ENCODE measurements around the gene PYGM.

PYGM gene

GRCh38 chr11:64735725-64736259, 24.0 kb downstream of the PYGM start:
- no peak for DNase-seq (ENCODE audit: low read depth in 2 of 2)

GRCh38 chr11:64734811-64735724, 24.7 kb downstream of the PYGM start:
- DNase-seq (ENCODE audit: low read depth in 2 of 2), result no peak

- no peak for DNase-seq (ENCODE audit: low read depth in 2 of 2)
These were observed 28.2 kb downstream of the PYGM start for GRCh38 chr11:64731601-64732000.

- DNase-seq (ENCODE audit: low read depth in 2 of 2), result no peak
These were observed 29.9 kb downstream of the PYGM start for GRCh38 chr11:64729851-64730382.

- no peak for DNase-seq (ENCODE audit: low read depth in 2 of 2)
These were observed 30.9 kb downstream of the PYGM start for GRCh38 chr11:64728757-64729365.

- no peak for DNase-seq (ENCODE audit: low read depth in 2 of 2)
These were observed 32.8 kb downstream of the PYGM start for GRCh38 chr11:64726867-64727530.

GRCh38 chr11:64726211-64726641, 33.5 kb downstream of the PYGM start:
- no peak for DNase-seq (ENCODE audit: low read depth in 2 of 2)

GRCh38 chr11:64724863-64725532, 34.8 kb downstream of the PYGM start:
- no peak for DNase-seq (ENCODE audit: low read depth in 2 of 2)

- no peak for DNase-seq (ENCODE audit: low read depth in 2 of 2)
These were observed 35.6 kb downstream of the PYGM start for GRCh38 chr11:64723907-64724862.

- DNase-seq (ENCODE audit: low read depth in 2 of 2), result peak; percentile 49 to 50
These were observed 36.5 kb downstream of the PYGM start, which contains the start of gene NRXN2 for GRCh38 chr11:64723117-64723906. Gene NRXN2, minus strand, starts transcription at chr11:64723197. Its CDS starts 9,498 bp downstream, at chr11:64713699.

- DNase-seq (ENCODE audit: low read depth in 2 of 2), result no peak
These were observed 37.4 kb downstream of the PYGM start for GRCh38 chr11:64722141-64723065.

- DNase-seq (ENCODE audit: low read depth in 2 of 2), result no peak
These were observed 38.4 kb downstream of the PYGM start for GRCh38 chr11:64721359-64721699.

GRCh38 chr11:64720640-64721358, 39.0 kb downstream of the PYGM start:
- no peak for DNase-seq (ENCODE audit: low read depth in 2 of 2)

GRCh38 chr11:64720167-64720566, 39.6 kb downstream of the PYGM start:
- DNase-seq (ENCODE audit: low read depth in 2 of 2), result no peak

- no peak for DNase-seq (ENCODE audit: low read depth in 2 of 2)
These were observed 40.4 kb downstream of the PYGM start for GRCh38 chr11:64719406-64719805.

GRCh38 chr11:64718780-64719124, 41.0 kb downstream of the PYGM start:
- DNase-seq (ENCODE audit: low read depth in 2 of 2), result no peak

- no peak for DNase-seq (ENCODE audit: low read depth in 2 of 2)
These were observed 41.5 kb downstream of the PYGM start for GRCh38 chr11:64718084-64718779.
